GM12891 (cell line): Measurements from ENCODE around the gene FHIT.

Experiments
- POLR2A ChIP-seq: IDR thresholded peaks from 2 replicates; pipeline ENCODE4 v1.6.1; 2011; ENCODE audit warnings: low read depth, low read length, control low read depth
- POLR2AphosphoS5 ChIP-seq: IDR thresholded peaks from 2 replicates; pipeline ENCODE4 v1.6.1; 2011; ENCODE audit warnings: low read depth, low read length, control low read depth
- POU2F2 ChIP-seq: IDR thresholded peaks from 2 replicates; pipeline ENCODE4 v1.6.1; 2011; ENCODE audit warnings: low read depth, mild to moderate bottlenecking, control low read depth, low read length, moderate library complexity
- SPI1 ChIP-seq: IDR thresholded peaks from 2 replicates; pipeline ENCODE4 v1.6.1; 2011; ENCODE audit warnings: low read depth, low read length, control low read depth

DNA sequence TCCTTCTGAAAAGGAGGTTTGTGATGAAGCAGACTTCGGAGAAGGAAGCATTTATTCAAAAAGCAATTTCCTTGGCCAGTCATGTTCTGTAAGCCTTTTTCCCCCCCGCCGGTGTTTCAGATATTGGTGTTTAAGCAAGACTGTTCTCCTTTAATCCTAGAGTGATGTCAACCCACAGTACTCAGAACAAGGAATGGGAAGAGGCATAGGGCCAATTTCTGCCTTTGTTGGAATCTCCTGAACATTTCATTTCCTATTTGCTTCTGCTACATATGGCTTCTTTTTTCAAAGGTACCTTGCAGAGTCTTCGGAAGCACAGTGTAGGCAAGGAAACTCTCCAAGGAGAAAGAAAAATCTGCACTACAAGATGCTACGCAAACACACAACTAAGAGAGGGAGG lies 1488.3 kb downstream of the FHIT start:
- TF ChIP-seq POLR2AphosphoS5 (no peak), POLR2A (no peak), POU2F2 (no peak), SPI1 (no peak)
